ENCODE data around the gene ARHGAP6. TPM values are rescaled to one million over a fixed set of nuclear protein-coding genes. Genes with fewer than 3 reads are reported as not detected.

Gene ARHGAP6
- total and polyA plus RNA-seq, 9 of the 15 experiments (the other 6 are each of a cell fraction or from before 2014, with no cell fraction given): 12.5 to 63.6 (median 41.8) TPM

GRCh38 chrX:11374570-11374969 is 291.1 kb downstream of the ARHGAP6 start (continued):
- TF ChIP-seq PBX2 (CRISPR knock-in tag; IDR thresholded peaks at IDR 0.05; ENCODE audit: low read depth): no peak
- 0 out of 2 replicates have a peak, but pooled peaks have one; percentile 11 for TF ChIP-seq PBX2 (tag; conservative IDR thresholded peaks at IDR 0.05; ENCODE audit: low read depth)
- TF ChIP-seq, protein P1, sequence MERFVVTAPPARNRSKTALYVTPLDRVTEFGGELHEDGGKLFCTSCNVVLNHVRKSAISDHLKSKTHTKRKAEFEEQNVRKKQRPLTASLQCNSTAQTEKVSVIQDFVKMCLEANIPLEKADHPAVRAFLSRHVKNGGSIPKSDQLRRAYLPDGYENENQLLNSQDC (CRISPR knock-in tag; IDR thresholded peaks at IDR 0.05): no peak
- no peak for TF ChIP-seq CBFA2T2 (conservative IDR thresholded peaks at IDR 0.05)
- TF ChIP-seq NFATC3 (IDR thresholded peaks at IDR 0.05): no peak
- no peak for TF ChIP-seq HEY1 (CRISPR knock-in tag; IDR thresholded peaks at IDR 0.05; ENCODE audit: borderline replicate concordance)
- no peak for TF ChIP-seq ZBTB33 (CRISPR knock-in tag; IDR thresholded peaks at IDR 0.05)
- TF ChIP-seq JUN (IDR thresholded peaks at IDR 0.05; ENCODE audit: borderline replicate concordance, low read depth, low read length): no peak
- TF ChIP-seq JUN (CRISPR knock-in tag; IDR thresholded peaks at IDR 0.05; ENCODE audit: borderline replicate concordance): no peak
- TF ChIP-seq, protein P2, sequence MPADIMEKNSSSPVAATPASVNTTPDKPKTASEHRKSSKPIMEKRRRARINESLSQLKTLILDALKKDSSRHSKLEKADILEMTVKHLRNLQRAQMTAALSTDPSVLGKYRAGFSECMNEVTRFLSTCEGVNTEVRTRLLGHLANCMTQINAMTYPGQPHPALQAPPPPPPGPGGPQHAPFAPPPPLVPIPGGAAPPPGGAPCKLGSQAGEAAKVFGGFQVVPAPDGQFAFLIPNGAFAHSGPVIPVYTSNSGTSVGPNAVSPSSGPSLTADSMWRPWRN (IDR thresholded peaks at IDR 0.05; ENCODE audit: low read depth): no peak
- no peak for TF ChIP-seq PRMT5 (CRISPR knock-in tag; IDR thresholded peaks at IDR 0.05)
- peak; percentile 84 for TF ChIP-seq JUND (IDR thresholded peaks at IDR 0.05; ENCODE audit: borderline replicate concordance, low read depth, low read length)
- peak; percentile 78; the same call in 2 of the 3 replicates for TF ChIP-seq JUND (tag; IDR thresholded peaks at IDR 0.05; ENCODE audit: borderline replicate concordance, low read depth, low read length)
- TF ChIP-seq ZNF217 (CRISPR knock-in tag; IDR thresholded peaks at IDR 0.05): no peak
- no peak for TF ChIP-seq BRF2 (IDR thresholded peaks at IDR 0.05; ENCODE audit: borderline replicate concordance, insufficient read depth, insufficient read length)
- peak; percentile 70 for TF ChIP-seq DPF2 (IDR thresholded peaks at IDR 0.05)
- TF ChIP-seq ZNF12 (CRISPR knock-in tag; IDR thresholded peaks at IDR 0.05): no peak
- TF ChIP-seq SP2 (IDR thresholded peaks at IDR 0.05; ENCODE audit: extremely low read depth, low read depth, low read length, poor library complexity, severe bottlenecking): no peak
- TF ChIP-seq HDGF (IDR thresholded peaks at IDR 0.05): no peak
- TF ChIP-seq PKNOX1 (IDR thresholded peaks at IDR 0.05): 0 out of 2 replicates have a peak, but pooled peaks have one; percentile 10
